ENCODE results near the gene CERS6.
A peak's percentile ranks its signal among the peaks of the same experiment; 100 is the strongest.

CERS6 gene

GRCh38 chr2:168611091-168611490 is 155.0 kb downstream of the CERS6 start:
- Histone ChIP-seq H3K9me3 (ENCODE audit: insufficient read depth, low read depth, low read length) (0 out of 2 replicates have a peak, but pooled peaks cover 4% of the 10 kb centered on the region), H3K27me3 (ENCODE audit: insufficient read depth, low read length) (no peaks in the 10 kb centered on the region), H3K36me3 (ENCODE audit: insufficient read depth, low read length) (no peaks in the 10 kb centered on the region), H3K27ac (ENCODE audit: low read depth, low read length) (no peak overlapping the region), H3K9ac (ENCODE audit: low read depth, low read length) (no peak overlapping the region), H3K4me3 (ENCODE audit: low read length) (no peak overlapping the region), H3K4me1 (ENCODE audit: insufficient read depth, low read length) (no peaks in the 10 kb centered on the region)

GRCh38 chr2:168611896-168612650 is 156.0 kb downstream of the CERS6 start:
- WGBS: 89% methylated on average over 4 of the region's 4 CpGs

GRCh38 chr2:168612719-168613118 is 156.6 kb downstream of the CERS6 start:
- Histone ChIP-seq H3K27me3 (ENCODE audit: insufficient read depth, low read length) (no peaks in the 10 kb centered on the region), H3K4me3 (ENCODE audit: low read length) (no peak overlapping the region), H3K27ac (ENCODE audit: low read depth, low read length) (no peak overlapping the region), H3K36me3 (ENCODE audit: insufficient read depth, low read length) (no peaks in the 10 kb centered on the region), H3K4me1 (ENCODE audit: insufficient read depth, low read length) (no peaks in the 10 kb centered on the region), H3K9me3 (ENCODE audit: insufficient read depth, low read depth, low read length) (no peaks in the 10 kb centered on the region), H3K9ac (ENCODE audit: low read depth, low read length) (no peak overlapping the region)
- WGBS: 92% methylated on average over 2 of the region's 2 CpGs

More at GRCh38 chr2:168611896-168612650, 156.0 kb downstream of the CERS6 start:
- Histone ChIP-seq H3K9me3 (ENCODE audit: insufficient read depth, low read depth, low read length) (no peaks in the 10 kb centered on the region), H3K4me3 (ENCODE audit: low read length) (no peak overlapping the region), H3K27ac (ENCODE audit: low read depth, low read length) (no peak overlapping the region), H3K9ac (ENCODE audit: low read depth, low read length) (no peak overlapping the region), H3K27me3 (ENCODE audit: insufficient read depth, low read length) (no peaks in the 10 kb centered on the region), H3K4me1 (ENCODE audit: insufficient read depth, low read length) (no peaks in the 10 kb centered on the region), H3K36me3 (ENCODE audit: insufficient read depth, low read length) (no peaks in the 10 kb centered on the region)

GRCh38 chr2:168613551-168613950 is 157.5 kb downstream of the CERS6 start:
- WGBS: 93% methylated on average over 2 of the region's 2 CpGs
- H3K27me3 ChIP-seq (ENCODE audit: insufficient read depth, low read length): no peaks in the 10 kb centered on the region
- H3K4me3 ChIP-seq (ENCODE audit: low read length): no peak overlapping the region
- H3K4me1 ChIP-seq (ENCODE audit: insufficient read depth, low read length): no peaks in the 10 kb centered on the region
- H3K9ac ChIP-seq (ENCODE audit: low read depth, low read length): no peak overlapping the region
- no peak overlapping the region for H3K27ac ChIP-seq (ENCODE audit: low read depth, low read length)
- H3K9me3 ChIP-seq (ENCODE audit: insufficient read depth, low read depth, low read length): no peaks in the 10 kb centered on the region
- H3K36me3 ChIP-seq (ENCODE audit: insufficient read depth, low read length): no peaks in the 10 kb centered on the region

- 87% methylated on average over 2 of the region's 3 CpGs for WGBS
- no peak overlapping the region for H3K4me3 ChIP-seq (ENCODE audit: low read length)
- no peak overlapping the region for H3K9ac ChIP-seq (ENCODE audit: low read depth, low read length)
- H3K36me3 ChIP-seq (ENCODE audit: insufficient read depth, low read length): no peaks in the 10 kb centered on the region
- H3K27me3 ChIP-seq (ENCODE audit: insufficient read depth, low read length): no peaks in the 10 kb centered on the region
- H3K27ac ChIP-seq (ENCODE audit: low read depth, low read length): no peak overlapping the region
- no peaks in the 10 kb centered on the region for H3K9me3 ChIP-seq (ENCODE audit: insufficient read depth, low read depth, low read length)
- peaks cover 4% of the 10 kb centered on the region; the same call in 1 of the 2 replicates for H3K4me1 ChIP-seq (ENCODE audit: insufficient read depth, low read length)
Observed at GRCh38 chr2:168614172-168615018, 158.3 kb downstream of the CERS6 start.

- H3K27me3 ChIP-seq (ENCODE audit: insufficient read depth, low read length): no peaks in the 10 kb centered on the region
- H3K4me1 ChIP-seq (ENCODE audit: insufficient read depth, low read length): peaks cover 11% of the 10 kb centered on the region
- H3K36me3 ChIP-seq (ENCODE audit: insufficient read depth, low read length): no peaks in the 10 kb centered on the region
- no peaks in the 10 kb centered on the region for H3K9me3 ChIP-seq (ENCODE audit: insufficient read depth, low read depth, low read length)
- WGBS: 100% methylated on average over 2 of the region's 2 CpGs
- no peak overlapping the region for H3K27ac ChIP-seq (ENCODE audit: low read depth, low read length)
- H3K4me3 ChIP-seq (ENCODE audit: low read length): no peak overlapping the region
- no peak overlapping the region for H3K9ac ChIP-seq (ENCODE audit: low read depth, low read length)
Observed at GRCh38 chr2:168620554-168620953, 164.5 kb downstream of the CERS6 start.

- Histone ChIP-seq H3K9ac (ENCODE audit: low read depth, low read length) (no peak overlapping the region), H3K4me3 (ENCODE audit: low read length) (no peak overlapping the region), H3K27me3 (ENCODE audit: insufficient read depth, low read length) (no peaks in the 10 kb centered on the region), H3K36me3 (ENCODE audit: insufficient read depth, low read length) (no peaks in the 10 kb centered on the region), H3K9me3 (ENCODE audit: insufficient read depth, low read depth, low read length) (no peaks in the 10 kb centered on the region), H3K4me1 (ENCODE audit: insufficient read depth, low read length) (peaks cover 28% of the 10 kb centered on the region), H3K27ac (ENCODE audit: low read depth, low read length) (no peak overlapping the region)
- WGBS: 78% methylated on average over 1 of the region's 1 CpG
Observed at GRCh38 chr2:168622559-168622958, 166.5 kb downstream of the CERS6 start.

GRCh38 chr2:168624028-168624427 is 168.0 kb downstream of the CERS6 start:
- WGBS: 90% methylated on average over 3 of the region's 3 CpGs
- no peak overlapping the region for H3K27ac ChIP-seq (ENCODE audit: low read depth, low read length)
- H3K4me1 ChIP-seq (ENCODE audit: insufficient read depth, low read length): peaks cover 33% of the 10 kb centered on the region
- no peaks in the 10 kb centered on the region for H3K36me3 ChIP-seq (ENCODE audit: insufficient read depth, low read length)
- H3K9ac ChIP-seq (ENCODE audit: low read depth, low read length): no peak overlapping the region
- no peak overlapping the region for H3K4me3 ChIP-seq (ENCODE audit: low read length)
- H3K9me3 ChIP-seq (ENCODE audit: insufficient read depth, low read depth, low read length): no peaks in the 10 kb centered on the region
- H3K27me3 ChIP-seq (ENCODE audit: insufficient read depth, low read length): no peaks in the 10 kb centered on the region

GRCh38 chr2:168626096-168626495 is 170.0 kb downstream of the CERS6 start:
- peaks cover 31% of the 10 kb centered on the region for H3K4me1 ChIP-seq (ENCODE audit: insufficient read depth, low read length)
- peak overlapping the region; percentile 36; the same call in 1 of the 2 replicates for H3K9ac ChIP-seq (ENCODE audit: low read depth, low read length)
- no peaks in the 10 kb centered on the region for H3K27me3 ChIP-seq (ENCODE audit: insufficient read depth, low read length)
- H3K36me3 ChIP-seq (ENCODE audit: insufficient read depth, low read length): no peaks in the 10 kb centered on the region
- H3K9me3 ChIP-seq (ENCODE audit: insufficient read depth, low read depth, low read length): no peaks in the 10 kb centered on the region
- WGBS: 88% methylated on average over 4 of the region's 4 CpGs
- H3K27ac ChIP-seq (ENCODE audit: low read depth, low read length): peak overlapping the region; percentile 33; the same call in 1 of the 2 replicates
- H3K4me3 ChIP-seq (ENCODE audit: low read length): no peak overlapping the region

GRCh38 chr2:168626647-168627046 is 170.6 kb downstream of the CERS6 start:
- WGBS: 69% methylated on average over 3 of the region's 3 CpGs
- H3K36me3 ChIP-seq (ENCODE audit: insufficient read depth, low read length): no peaks in the 10 kb centered on the region
- no peaks in the 10 kb centered on the region for H3K27me3 ChIP-seq (ENCODE audit: insufficient read depth, low read length)
- no peaks in the 10 kb centered on the region for H3K9me3 ChIP-seq (ENCODE audit: insufficient read depth, low read depth, low read length)
- no peak overlapping the region for H3K4me3 ChIP-seq (ENCODE audit: low read length)
- peak overlapping the region; percentile 33; the same call in 1 of the 2 replicates for H3K27ac ChIP-seq (ENCODE audit: low read depth, low read length)
- H3K4me1 ChIP-seq (ENCODE audit: insufficient read depth, low read length): peaks cover 31% of the 10 kb centered on the region
- peak overlapping the region; percentile 36; the same call in 1 of the 2 replicates for H3K9ac ChIP-seq (ENCODE audit: low read depth, low read length)

GRCh38 chr2:168632709-168633121 is 176.6 kb downstream of the CERS6 start:
- Histone ChIP-seq H3K27me3 (ENCODE audit: insufficient read depth, low read length) (no peaks in the 10 kb centered on the region), H3K4me1 (ENCODE audit: insufficient read depth, low read length) (peaks cover 28% of the 10 kb centered on the region), H3K9ac (ENCODE audit: low read depth, low read length) (no peak overlapping the region), H3K9me3 (ENCODE audit: insufficient read depth, low read depth, low read length) (no peaks in the 10 kb centered on the region), H3K4me3 (ENCODE audit: low read length) (no peak overlapping the region), H3K36me3 (ENCODE audit: insufficient read depth, low read length) (no peaks in the 10 kb centered on the region), H3K27ac (ENCODE audit: low read depth, low read length) (no peak overlapping the region)
- WGBS: 62% methylated on average over 6 of the region's 7 CpGs

Measured in HUES64 (cell line).